KMS-11 (cell line): ENCODE results near the gene ARHGEF7.

ENCODE experiments used
- H2AFZ ChIP-seq: fragments of 200-600 bp; sonication (generic); 2 replicates; pipeline ENCODE4 v1.6.1; 2016; ENCODE audit warnings: antibody characterized with exemption, mixed run types, low read depth
- H3K27ac ChIP-seq: fragments of 200-600 bp; sonication (generic); 2 replicates; pipeline ENCODE4 v1.6.1; 2016; ENCODE audit warnings: mild to moderate bottlenecking, mixed run types
- H3K27me3 ChIP-seq: fragments of 200-600 bp; sonication (generic); 2 replicates; pipeline ENCODE4 v1.6.1; 2017; ENCODE audit warnings: mild to moderate bottlenecking, low read depth, mixed run types, moderate library complexity; ENCODE audit not compliant: insufficient read depth
- H3K36me3 ChIP-seq: fragments of 200-600 bp; sonication (generic); 2 replicates; pipeline ENCODE4 v1.6.1; 2017; ENCODE audit warnings: mild to moderate bottlenecking, mixed run types; ENCODE audit not compliant: insufficient read depth
- H3K4me1 ChIP-seq: fragments of 200-600 bp; sonication (generic); 2 replicates; pipeline ENCODE4 v1.6.1; 2016; ENCODE audit warnings: mild to moderate bottlenecking, low read depth, mixed run types; ENCODE audit not compliant: poor library complexity, severe bottlenecking
- H3K4me2 ChIP-seq: fragments of 200-600 bp; sonication (generic); 2 replicates; pipeline ENCODE4 v1.7.0; 2016; ENCODE audit warnings: mild to moderate bottlenecking, mixed run types
- H3K4me3 ChIP-seq: fragments of 200-600 bp; sonication (generic); IDR thresholded peaks from 2 replicates; pipeline ENCODE4 v1.6.1; 2017; ENCODE audit warnings: low read depth, low read length, mixed read lengths; ENCODE audit not compliant: insufficient read depth
- H3K79me2 ChIP-seq: fragments of 200-600 bp; sonication (generic); 2 replicates; pipeline ENCODE4 v1.6.1; 2016; ENCODE audit warnings: low read depth, mixed run types; ENCODE audit not compliant: insufficient read depth
- H3K9ac ChIP-seq: fragments of 200-600 bp; sonication (generic); 2 replicates; pipeline ENCODE4 v1.6.1; 2016; ENCODE audit warnings: mild to moderate bottlenecking, mixed run types
- H4K20me1 ChIP-seq: fragments of 200-600 bp; sonication (generic); 2 replicates; pipeline ENCODE4 v1.6.1; 2016; ENCODE audit warnings: mild to moderate bottlenecking, mixed run types; ENCODE audit not compliant: insufficient read depth
- TF ChIP-seq, protein P1 (sequence below): fragments of 200-600 bp; sonication (generic); conservative IDR thresholded peaks from 2 replicates; pipeline ENCODE4 v1.6.1; 2017; ENCODE audit warnings: low read depth, mild to moderate bottlenecking, antibody characterized with exemption, low read length, moderate library complexity, mixed read lengths

ARHGEF7 gene

DNA sequence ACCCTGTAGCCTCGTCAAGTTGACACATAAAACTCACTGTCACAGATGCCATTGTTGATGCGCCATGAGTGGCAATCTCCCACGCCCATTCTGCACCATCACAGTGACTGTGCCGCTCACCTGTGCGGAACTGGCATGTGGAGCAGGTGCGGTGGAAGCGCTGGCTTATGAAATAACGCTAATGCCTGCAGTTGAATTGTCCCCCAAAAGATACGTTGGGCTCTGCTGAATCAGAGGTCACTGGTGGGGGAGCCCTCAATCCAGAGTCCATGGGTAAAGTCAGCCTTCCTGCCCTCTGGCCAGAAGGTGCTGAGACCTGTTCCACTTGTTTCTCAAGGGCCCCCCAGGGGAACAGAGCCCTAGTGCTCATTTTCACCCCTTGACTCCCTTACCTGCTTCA is 2.9 kb upstream of the ARHGEF7 start:
- no peaks in the 10 kb centered on the region for H4K20me1 ChIP-seq
- no peaks in the 10 kb centered on the region for H3K36me3 ChIP-seq
- no peaks in the 10 kb centered on the region for H3K79me2 ChIP-seq
- H3K4me3 ChIP-seq, result no peak overlapping the region
- no peak overlapping the region for H3K4me2 ChIP-seq
- no peak overlapping the region for H3K27ac ChIP-seq
- no peak overlapping the region for H3K9ac ChIP-seq
- no peaks in the 10 kb centered on the region for H3K27me3 ChIP-seq
- TF ChIP-seq, protein P1, sequence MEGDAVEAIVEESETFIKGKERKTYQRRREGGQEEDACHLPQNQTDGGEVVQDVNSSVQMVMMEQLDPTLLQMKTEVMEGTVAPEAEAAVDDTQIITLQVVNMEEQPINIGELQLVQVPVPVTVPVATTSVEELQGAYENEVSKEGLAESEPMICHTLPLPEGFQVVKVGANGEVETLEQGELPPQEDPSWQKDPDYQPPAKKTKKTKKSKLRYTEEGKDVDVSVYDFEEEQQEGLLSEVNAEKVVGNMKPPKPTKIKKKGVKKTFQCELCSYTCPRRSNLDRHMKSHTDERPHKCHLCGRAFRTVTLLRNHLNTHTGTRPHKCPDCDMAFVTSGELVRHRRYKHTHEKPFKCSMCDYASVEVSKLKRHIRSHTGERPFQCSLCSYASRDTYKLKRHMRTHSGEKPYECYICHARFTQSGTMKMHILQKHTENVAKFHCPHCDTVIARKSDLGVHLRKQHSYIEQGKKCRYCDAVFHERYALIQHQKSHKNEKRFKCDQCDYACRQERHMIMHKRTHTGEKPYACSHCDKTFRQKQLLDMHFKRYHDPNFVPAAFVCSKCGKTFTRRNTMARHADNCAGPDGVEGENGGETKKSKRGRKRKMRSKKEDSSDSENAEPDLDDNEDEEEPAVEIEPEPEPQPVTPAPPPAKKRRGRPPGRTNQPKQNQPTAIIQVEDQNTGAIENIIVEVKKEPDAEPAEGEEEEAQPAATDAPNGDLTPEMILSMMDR, result no peak
- H2AFZ ChIP-seq, result no peak overlapping the region
- no peaks in the 10 kb centered on the region for H3K4me1 ChIP-seq

DNA sequence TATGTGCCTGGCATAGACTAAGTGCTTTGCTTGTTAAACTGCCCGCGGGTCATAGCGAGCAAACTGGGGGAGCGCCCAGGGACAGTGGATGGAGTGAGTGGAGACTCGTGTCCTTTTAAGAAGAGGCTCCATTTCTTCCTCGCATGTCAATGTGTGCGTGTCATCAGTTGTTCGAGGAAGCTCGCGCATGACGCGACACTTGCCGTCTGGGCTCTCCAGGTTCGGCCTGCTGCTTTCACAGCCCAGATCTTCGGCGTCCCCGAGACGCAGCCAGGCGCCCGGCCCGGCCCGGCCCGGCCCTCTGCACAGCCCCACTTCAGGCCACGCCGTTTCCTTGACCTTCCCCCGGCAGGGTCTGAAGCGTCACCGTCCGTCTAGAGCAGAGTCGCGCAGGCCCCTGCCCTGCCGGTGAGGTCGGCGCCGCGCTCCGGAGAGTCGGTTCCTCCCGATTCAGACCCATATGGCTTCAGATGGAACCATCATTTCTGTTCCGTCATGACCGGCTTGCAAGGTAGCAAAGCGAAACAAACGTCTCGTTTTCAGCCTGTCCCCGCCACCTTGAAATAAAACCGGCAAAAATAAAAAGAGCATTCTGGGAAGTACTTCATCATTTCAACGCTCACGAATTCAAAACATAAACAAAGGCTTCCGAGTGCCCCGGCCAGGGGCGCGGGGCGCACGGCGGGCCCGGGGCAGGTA is 599 bp upstream of the ARHGEF7 start:
- Histone ChIP-seq H3K9ac (no peak overlapping the region), H3K36me3 (no peaks in the 10 kb centered on the region), H4K20me1 (no peaks in the 10 kb centered on the region), H3K79me2 (no peaks in the 10 kb centered on the region), H3K4me3 (no peak overlapping the region), H3K27ac (no peak overlapping the region), H3K4me2 (no peak overlapping the region), H3K4me1 (no peaks in the 10 kb centered on the region), H3K27me3 (no peaks in the 10 kb centered on the region), H2AFZ (no peak overlapping the region)
- TF ChIP-seq, protein P1, result no peak

GRCh38 chr13:111115965-111116521 is 933 bp downstream of the ARHGEF7 start:
- H3K79me2 ChIP-seq, result no peaks in the 10 kb centered on the region
- no peak overlapping the region for H3K4me3 ChIP-seq
- TF ChIP-seq, protein P1, result no peak
- H3K27ac ChIP-seq, result no peak overlapping the region
- no peak overlapping the region for H2AFZ ChIP-seq
- no peak overlapping the region for H3K9ac ChIP-seq
- H3K27me3 ChIP-seq, result no peaks in the 10 kb centered on the region
- no peak overlapping the region for H3K4me2 ChIP-seq
- H3K4me1 ChIP-seq, result no peaks in the 10 kb centered on the region
- H3K36me3 ChIP-seq, result no peaks in the 10 kb centered on the region
- H4K20me1 ChIP-seq, result no peaks in the 10 kb centered on the region

- Histone ChIP-seq H4K20me1 (no peaks in the 10 kb centered on the region), H3K4me1 (no peaks in the 10 kb centered on the region), H3K79me2 (no peaks in the 10 kb centered on the region), H3K4me2 (no peak overlapping the region), H3K4me3 (no peak overlapping the region), H3K27ac (no peak overlapping the region), H3K36me3 (no peaks in the 10 kb centered on the region), H2AFZ (no peak overlapping the region), H3K27me3 (no peaks in the 10 kb centered on the region), H3K9ac (no peak overlapping the region)
- TF ChIP-seq, protein P1, result no peak
Measured at GRCh38 chr13:111116856-111117255, 1.7 kb downstream of the ARHGEF7 start.
